Raji (cell line): ENCODE data around the gene TEX29.

Source experiments
- POLR2A ChIP-seq: IDR thresholded peaks from 2 replicates; pipeline ENCODE4 v1.6.1; 2011; ENCODE audit warnings: low read depth, low read length, control low read depth; ENCODE audit not compliant: insufficient read depth

The TEX29 gene

DNA sequence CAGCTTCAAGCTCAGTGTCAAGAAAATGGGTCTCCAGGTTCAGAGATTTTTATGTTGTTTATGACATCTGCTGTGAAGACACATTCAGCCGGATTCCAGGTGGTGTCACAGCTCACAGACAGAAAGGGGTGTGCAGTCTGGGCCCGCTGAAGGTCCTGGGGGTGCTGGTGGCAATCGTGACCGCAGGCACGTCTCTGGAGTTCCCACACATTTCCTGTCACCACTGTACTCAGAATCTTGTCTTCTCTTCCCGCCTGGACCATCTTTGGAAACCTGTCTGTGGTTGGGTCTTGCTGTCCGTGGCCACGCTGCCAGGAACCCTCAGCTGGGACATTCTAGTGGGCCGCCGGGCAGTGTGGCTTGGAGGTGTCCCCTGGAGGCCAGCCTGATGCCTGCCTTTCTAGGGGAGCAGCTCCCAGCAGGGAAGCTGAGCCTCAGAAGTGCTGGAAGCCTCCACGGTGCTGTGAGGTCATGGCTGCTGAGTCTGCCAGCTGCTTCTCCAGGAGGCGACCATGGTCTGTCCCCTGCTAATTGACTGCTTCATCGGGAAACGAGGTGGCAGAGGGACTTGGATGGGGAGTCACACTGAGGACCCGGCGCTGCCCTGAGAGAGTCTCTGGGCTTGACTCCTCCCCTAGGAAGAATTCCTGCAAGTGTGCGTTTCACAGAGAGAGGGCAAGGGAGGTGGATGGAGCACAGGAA is 3.7 kb downstream of the TEX29 start:
- no peak for TF ChIP-seq POLR2A

DNA sequence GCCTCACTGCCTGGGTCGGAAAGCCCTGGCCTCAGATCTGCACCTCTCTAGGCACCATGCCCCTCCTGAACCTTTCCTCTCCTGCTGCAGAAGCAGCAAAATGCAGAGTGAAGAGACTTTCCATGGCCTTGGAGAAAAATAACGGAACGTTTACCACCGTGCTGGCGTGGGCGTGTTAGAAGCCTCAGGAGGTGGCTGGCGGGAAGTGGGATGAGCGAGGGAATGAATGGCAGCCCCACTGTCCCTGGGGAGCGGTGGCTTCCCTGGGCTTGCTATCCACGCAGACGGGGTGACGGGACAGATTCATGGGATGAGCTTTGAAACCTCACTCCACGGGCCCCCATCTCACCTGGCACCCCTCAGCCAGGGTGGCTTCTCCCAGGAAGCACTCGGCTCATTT is 4.3 kb downstream of the TEX29 start:
- TF ChIP-seq POLR2A = no peak

DNA sequence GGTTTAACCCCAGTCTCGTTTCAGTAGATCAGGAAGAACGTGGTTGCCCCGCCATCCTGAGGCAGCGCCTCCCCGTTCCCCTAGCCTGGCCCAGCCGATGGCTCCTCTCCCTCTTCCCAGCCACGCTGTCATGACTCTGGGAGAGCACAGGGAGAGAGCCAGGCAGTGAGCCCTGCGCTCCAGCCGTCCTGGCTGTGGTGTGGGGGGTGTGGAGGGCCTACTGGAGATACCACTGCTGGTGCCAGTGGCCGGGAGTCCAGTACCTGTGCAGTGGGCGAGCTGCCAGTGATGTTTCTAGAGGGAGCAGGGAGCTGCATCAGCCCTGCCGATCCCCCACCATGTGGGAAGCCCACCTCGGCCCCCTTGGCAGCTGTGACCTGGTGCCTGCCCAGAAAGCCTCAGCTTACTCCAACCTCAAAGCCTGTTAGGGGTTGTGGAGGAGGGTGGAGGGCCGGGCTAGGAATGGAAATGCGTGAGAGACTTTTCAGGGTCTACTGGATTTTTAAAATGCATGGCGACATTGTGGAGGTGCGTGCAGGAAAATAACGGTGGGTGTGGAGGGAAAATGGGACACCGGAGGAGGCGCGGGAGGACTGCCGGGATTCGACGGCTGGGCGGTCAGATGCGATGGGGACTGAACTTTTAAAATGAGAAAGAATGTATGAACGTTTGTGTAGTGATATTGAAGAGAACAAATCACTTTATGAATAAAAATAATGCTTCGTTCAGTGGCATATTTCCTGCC is 4.9 kb downstream of the TEX29 start:
- TF ChIP-seq POLR2A = no peak

DNA sequence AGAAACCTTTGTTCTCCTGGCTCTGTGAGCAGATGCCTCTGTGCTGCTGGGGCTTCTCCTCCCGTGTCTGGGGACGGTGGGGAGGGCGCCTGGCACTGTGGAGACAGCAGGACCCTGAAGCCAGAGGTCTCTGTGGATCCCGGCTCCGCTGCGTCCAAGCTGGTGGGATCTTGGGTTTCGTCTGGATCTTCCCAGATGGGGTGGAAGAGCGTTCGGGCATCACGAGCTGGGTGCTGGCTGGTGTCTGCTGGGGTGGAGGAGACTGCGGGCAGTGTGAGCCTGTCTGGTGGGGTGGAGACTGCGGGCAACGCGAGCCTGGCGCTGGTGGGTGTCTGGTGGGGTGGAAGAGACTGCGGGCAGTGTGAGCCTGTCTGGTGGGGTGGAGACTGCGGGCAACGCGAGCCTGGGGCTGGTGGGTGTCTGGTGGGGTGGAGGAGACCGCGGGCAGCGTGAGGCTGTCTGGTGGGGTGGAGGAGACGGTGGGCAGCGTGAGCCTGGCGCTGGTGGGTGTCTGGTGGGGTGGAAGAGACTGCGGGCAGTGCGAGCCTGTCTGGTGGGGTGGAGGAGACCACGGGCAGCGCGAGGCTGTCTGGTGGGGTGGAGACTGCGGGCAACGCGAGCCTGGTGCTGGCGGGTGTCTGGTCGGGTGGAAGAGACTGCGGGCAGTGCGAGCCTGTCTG is 5.6 kb downstream of the TEX29 start:
- TF ChIP-seq POLR2A = no peak

DNA sequence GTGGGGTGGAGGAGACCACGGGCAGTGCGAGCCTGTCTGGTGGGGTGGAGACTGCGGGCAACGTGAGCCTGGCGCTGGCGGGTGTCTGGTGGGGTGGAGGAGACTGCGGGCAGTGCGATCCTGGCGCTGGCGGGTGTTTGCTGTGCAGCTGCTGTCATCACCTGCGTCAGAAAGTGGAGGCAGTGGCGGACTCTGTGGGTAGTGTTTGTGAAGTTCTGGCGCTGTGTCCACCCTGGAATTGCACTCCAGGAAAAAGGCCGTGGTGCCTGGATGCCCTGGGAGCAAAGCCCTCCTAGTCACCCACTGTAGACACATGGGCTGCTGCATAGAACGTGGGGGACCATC is 6.2 kb downstream of the TEX29 start:
- no peak for TF ChIP-seq POLR2A

DNA sequence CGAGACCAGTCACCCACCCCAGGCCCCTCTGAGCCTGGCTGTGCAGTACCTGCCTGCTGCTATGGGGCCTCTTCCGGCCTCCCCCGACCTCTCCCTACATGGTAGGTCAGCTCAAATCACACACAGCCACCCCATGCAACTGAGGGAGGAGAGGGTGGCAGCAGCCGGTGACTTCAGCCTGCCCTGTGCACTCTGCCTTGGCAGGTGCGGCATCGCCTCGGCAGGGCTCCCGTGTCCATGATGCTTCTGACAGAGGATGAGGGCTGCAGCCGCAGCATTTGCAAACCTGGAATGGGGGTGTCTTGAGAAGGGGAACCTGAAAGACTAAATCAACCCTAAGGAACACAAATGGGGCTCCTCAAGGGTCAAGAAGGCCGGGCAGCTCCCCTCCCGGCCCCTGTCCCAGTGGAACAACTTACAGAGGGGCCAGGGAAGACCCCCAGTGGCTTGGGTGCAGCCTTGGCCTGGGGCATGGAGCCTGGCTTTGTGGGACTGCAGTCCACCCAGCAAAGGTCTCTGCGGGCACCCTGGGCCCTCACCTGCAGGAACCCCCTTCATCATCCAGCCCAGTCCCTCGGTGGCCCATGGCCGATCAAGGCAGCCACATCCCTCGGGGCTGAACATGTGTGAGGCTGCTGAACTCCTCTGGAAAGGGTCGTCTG is 6.7 kb downstream of the TEX29 start:
- TF ChIP-seq POLR2A = no peak

DNA sequence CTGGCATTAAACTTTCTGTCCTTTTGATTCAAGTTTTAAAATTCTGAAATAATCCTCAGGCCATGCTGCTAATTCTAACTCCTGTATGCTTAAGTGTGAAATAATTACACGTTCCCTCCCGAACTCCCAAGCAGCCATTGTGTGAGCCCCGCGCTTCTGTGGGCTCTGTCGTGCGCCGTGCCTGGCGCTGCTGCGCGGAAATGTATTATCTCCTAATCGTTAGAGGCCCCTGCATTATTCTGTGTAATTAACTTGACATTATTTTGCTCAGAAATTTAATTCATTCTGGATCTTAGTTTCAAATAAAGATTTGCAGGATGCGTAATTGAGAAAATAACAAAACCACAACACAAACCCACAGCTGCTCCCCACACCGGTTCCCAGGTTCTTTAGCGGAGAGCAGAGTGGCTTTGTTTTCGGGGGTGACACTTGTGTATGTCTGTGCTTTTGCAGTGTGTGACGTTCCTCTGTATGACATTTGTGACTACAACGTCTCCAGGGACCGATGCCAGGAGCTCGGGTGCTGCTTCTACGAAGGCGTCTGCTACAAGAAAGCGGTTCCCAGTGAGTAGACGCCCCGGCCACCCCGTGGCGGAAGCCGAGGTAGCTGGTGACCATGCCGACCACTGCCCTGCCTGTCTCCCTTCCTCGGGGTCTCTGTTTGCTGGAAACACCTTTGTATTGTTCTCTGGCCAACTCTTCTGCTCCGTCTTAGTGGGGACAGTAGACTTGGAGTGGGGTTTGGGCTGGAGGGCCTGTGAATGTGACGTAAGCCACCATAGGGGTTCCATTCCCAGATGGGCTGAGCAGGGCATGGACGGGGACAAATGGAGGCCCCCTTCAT is 7.5 kb downstream of the TEX29 start:
- TF ChIP-seq POLR2A = no peak

DNA sequence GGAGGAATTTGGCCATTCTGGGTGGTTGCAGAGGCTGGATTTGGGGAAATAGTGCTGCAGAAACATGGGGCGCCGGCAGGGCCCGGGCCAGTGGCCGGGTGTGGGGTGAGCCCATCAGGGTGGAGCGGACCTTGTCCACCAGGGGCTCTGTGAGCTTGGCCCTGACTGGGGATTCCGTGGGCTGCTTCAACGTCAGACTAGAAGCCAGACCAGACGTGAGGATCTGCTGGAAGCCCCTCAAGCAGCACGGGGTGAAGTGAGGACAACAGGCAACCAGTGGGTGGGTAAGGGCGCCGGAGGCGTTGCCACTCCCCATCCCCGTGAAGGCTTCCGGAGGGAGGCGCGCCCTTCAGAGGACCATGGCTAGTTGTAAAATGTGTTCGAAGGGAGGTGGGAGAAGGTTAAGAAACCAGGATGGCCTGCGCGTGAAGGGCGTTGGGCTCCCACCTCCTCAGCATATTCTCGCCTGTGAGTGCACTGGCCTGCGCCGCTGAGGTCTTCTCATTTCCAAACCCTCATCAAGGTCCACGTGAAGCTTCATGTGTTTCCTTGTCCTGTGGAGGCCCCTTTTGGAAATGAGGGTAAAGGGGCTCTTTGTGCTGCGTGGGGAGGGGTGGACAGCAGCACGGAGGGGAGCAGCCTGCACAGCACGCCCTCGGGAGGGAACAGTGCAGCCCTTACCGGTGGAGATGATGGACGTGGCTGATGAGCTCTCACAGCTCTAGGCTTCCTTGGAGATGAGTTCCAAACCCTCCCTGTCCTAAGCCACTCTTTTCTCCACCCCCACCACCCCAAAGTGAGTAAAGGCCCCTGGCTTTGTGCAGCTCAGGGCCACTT is 8.3 kb downstream of the TEX29 start:
- no peak for TF ChIP-seq POLR2A

DNA sequence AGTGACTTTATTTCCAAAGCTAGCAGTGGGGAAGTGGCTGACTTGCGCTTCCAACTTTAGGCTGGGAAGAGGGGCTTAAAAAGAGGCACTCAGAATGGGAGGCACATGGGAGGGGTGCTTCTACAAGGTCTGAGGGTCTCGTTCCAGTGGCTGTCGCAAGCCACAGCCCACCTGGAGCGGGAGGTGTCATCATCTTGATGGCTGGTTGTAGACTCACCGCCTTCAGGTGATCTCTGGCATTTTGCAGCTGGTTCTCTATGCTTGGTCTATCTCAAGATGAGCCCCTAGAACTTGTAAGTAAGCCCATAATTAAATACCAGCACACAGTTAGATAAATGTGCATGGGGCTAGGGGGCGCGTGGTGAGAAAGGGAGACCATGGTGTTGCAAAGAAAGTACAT is 9.2 kb downstream of the TEX29 start:
- TF ChIP-seq POLR2A = no peak

DNA sequence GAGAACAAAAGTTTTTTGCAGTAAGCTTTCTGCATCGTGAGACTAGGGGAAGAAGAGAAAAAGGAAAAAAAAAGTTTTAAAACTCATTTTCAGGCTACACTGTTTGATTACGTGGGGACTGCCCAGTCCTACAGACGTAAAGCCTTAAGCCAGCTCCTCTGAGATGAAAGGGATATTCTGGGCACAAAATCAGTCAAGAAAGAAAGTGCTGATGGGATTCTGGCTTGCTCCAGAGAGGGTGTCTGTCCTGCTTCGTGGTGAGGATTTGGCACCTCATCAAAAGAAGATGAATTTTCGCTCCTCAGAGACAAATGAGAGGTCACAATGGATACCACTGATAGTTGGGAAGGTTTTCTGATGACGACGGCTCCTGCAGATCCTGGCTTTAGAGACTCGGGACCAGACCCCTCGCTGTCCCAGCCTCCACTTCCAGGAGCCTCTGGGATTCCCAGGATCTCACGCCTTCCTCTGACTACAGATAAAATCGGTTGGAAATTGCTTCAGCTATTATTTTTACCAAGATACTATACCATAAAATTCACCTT is 9.7 kb downstream of the TEX29 start:
- TF ChIP-seq POLR2A = no peak

DNA sequence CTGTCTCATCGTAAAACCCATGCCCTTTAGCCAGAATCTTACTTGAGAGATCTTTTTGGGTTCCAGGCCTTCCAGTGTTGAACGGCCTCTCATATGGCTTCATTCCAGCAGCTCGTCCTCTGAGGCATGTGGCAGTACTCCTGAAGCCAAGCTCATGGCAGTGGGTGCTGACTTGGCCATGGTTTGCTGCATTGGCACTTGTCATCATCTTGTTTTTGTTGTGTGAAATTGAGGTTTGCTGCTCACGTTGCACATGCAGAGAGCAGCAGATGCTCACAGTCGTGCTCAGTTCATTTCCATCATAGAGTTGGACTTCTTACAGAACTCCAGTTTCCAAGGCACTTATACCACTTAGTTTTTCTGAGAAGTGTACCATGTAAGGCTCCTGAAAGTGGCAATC is 14.9 kb downstream of the TEX29 start:
- TF ChIP-seq POLR2A = no peak

DNA sequence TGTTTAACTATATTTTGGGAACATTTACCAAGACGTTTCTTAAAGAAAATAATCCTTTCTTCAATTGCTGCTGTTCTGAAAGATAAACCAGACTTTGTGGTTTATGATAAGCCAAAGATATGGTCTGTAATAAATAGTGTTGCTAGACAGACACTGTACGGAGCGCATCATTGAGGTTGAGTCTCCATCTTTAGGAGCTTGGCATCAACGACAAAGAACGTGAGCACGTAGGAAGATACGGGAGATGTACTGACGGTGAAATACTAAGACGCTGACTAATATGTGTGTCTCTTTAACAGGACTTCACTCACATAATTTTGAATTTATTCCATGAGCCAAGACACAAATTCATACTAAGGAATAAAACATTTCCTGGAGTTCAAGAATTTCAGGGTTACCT is 16.2 kb downstream of the TEX29 start:
- no peak for TF ChIP-seq POLR2A

DNA sequence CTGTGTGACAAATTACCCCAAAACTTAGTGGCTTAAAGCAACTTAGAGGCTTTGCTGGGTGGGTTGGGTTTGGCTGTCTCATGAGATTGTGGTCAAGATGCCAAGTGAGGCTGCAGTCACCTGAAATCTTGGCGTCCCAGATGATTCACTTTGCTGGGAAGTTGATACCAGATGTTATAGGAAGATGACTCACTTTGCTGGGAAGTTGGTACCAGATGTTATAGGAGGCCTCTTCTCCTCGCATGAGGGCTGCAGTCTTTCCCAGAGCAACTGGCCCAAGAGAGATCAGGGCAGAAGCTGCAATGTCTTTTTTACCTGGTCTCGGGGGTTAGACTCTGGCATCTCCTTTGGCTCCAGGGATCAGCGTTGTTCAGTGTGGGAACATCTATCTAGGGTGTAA is 16.8 kb downstream of the TEX29 start:
- no peak for TF ChIP-seq POLR2A

DNA sequence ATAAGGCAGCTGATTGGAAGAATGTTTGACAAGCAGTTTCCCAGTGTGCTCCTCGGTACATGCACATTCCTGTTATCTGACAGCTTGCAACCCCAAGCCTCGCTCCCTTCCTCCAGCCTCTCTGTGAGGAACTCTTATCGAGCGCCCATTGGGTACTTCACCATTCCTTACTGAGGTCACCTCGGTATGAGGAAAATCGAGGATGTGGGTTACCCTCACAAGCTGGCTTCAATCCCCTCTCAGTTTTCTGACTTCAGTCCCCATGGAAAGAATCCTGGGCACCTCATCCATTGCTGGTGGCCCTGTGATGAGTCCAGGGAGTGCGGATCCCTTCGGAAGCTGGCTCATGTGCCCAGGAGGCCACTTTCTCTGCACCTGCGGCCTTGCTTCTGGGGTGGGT is 17.3 kb downstream of the TEX29 start:
- TF ChIP-seq POLR2A = no peak
